Esophagus (tissue), 2 donors: ENCODE measurements around the gene CAPN10. TPM values are rescaled to one million over a fixed set of nuclear protein-coding genes. Genes with fewer than 3 reads are reported as not detected.

Source experiments
- H3K27ac ChIP-seq, 2 donors: one replicate each; pipeline ENCODE4 v1.5.1; 2013; ENCODE audit warnings: low read depth in 2 of 2, mild to moderate bottlenecking in 2 of 2, inconsistent platforms in 1 of 2, low read length in 1 of 2, moderate library complexity in 1 of 2
- H3K27me3 ChIP-seq, 2 donors: one replicate each; pipeline ENCODE4 v1.6.1; 2013; ENCODE audit warnings: low read length in 2 of 2, control low read depth in 1 of 2, mild to moderate bottlenecking in 1 of 2; ENCODE audit not compliant: insufficient read depth in 2 of 2, control insufficient read depth in 1 of 2
- H3K36me3 ChIP-seq, 2 donors: one replicate each; pipeline ENCODE4 v1.6.1; 2013; ENCODE audit warnings: low read length in 1 of 2; ENCODE audit not compliant: control insufficient read depth in 2 of 2, insufficient read depth in 2 of 2
- H3K4me1 ChIP-seq, 2 donors: one replicate each; pipeline ENCODE4 v1.6.1; 2013; ENCODE audit warnings: low read length in 1 of 2; ENCODE audit not compliant: control insufficient read depth in 2 of 2, insufficient read depth in 2 of 2
- H3K4me3 ChIP-seq, 2 donors: one replicate each; pipeline ENCODE4 v1.5.1; 2013; ENCODE audit warnings: low read length in 2 of 2, mild to moderate bottlenecking in 2 of 2, low read depth in 1 of 2, moderate library complexity in 1 of 2
- H3K9me3 ChIP-seq, 2 donors: one replicate each; pipeline ENCODE4 v1.6.1; 2013; ENCODE audit warnings: mild to moderate bottlenecking in 2 of 2, low read depth in 1 of 2, low read length in 1 of 2, moderate library complexity in 1 of 2; ENCODE audit not compliant: control insufficient read depth in 2 of 2, insufficient read depth in 1 of 2
- WGBS, 2 donors: extraction: QIAGEN DNeasy Blood & Tissue Kit; methylation state at CpG; one replicate each; pipeline ENCODE4 v1.1.7; 2013; 5-methylcytosine and 5-hydroxymethylcytosine counted together
- polyA plus RNA-seq, 2 donors: library from polyadenylated mRNA; stranded (reverse); fragments of 200-250 nt; gene quantifications; one replicate each; pipeline ENCODE4 v1.2.3, GENCODE V29; 2013
- donor health status: healthy with polysubstance abuse.
- donor health status: Bipolar disorder and iron deficiency.

CAPN10 gene
- polyA plus RNA-seq, 2 donors, result 17.5 to 28.4 TPM

DNA sequence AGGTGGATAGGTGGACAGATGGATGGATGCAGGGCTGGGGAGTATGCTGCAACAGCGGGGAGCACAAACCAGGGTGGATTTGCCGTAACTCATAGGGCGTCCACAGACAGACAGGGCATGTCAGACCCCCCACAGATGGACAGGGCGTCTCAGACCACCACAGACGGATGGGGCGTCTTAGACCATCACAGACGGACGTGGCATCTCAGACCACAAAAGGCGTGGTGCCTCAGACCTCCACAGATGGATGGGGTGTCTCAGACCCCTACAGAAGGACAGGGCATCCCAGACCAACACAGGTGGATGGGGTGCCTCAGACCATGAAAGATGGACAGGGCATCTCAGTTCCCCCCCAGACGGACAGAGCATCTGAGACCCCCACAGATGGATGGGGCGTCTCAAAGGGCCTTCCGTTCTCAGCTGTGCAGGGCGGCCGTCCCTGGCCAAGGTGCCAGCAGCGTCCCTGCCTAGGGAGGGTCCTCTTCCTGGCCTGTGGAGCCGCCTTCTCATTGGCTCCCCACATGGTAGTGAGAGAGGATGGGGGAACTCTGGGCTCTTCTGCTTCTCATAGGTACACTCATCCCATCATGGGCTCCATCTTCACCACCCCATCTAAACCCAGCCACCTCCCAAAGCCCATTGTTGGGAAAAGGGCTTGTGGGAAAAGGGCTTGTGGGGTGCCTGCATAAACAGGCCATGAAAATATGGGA lies 30.8 kb upstream of the CAPN10 start:
- no peak overlapping the region for H3K27ac ChIP-seq
- peaks cover 11 to 23% of the 10 kb centered on the region in 2 donors for H3K4me1 ChIP-seq

GRCh38 chr2:240556553-240557100 lies 29.9 kb upstream of the CAPN10 start:
- WGBS, 2 donors, result 50 to 55% methylated on average over 9 of the region's 9 CpGs
- peak overlapping the region in 1 of 2 donors; percentile 56 for H3K4me3 ChIP-seq
- H3K27me3 ChIP-seq, result no peaks in the 10 kb centered on the region
- no peaks in the 10 kb centered on the region for H3K9me3 ChIP-seq
- peaks cover 11 to 23% of the 10 kb centered on the region in 2 donors for H3K4me1 ChIP-seq
- peaks cover 4 to 8% of the 10 kb centered on the region in 2 donors for H3K36me3 ChIP-seq
- no peak overlapping the region for H3K27ac ChIP-seq

More for the DNA sequence above, 30.8 kb upstream of the CAPN10 start:
- no peaks in the 10 kb centered on the region for H3K27me3 ChIP-seq
- 95 to 96% methylated on average over 16 of the region's 16 CpGs for WGBS, 2 donors
- peaks cover 8 to 9% of the 10 kb centered on the region in 2 donors for H3K36me3 ChIP-seq
- no peaks in the 10 kb centered on the region for H3K9me3 ChIP-seq
- H3K4me3 ChIP-seq, result no peak overlapping the region

- peaks cover 2 to 8% of the 10 kb centered on the region in 2 donors for H3K36me3 ChIP-seq
- H3K4me1 ChIP-seq, result peaks cover 11 to 23% of the 10 kb centered on the region in 2 donors
- H3K27me3 ChIP-seq, result no peaks in the 10 kb centered on the region
- 26 to 29% methylated on average over 48 to 51 of the region's 51 CpGs for WGBS, 2 donors
- H3K27ac ChIP-seq, result no peak overlapping the region
- no peaks in the 10 kb centered on the region for H3K9me3 ChIP-seq
- H3K4me3 ChIP-seq, result peak overlapping the region; percentile 33 to 56
Observed at GRCh38 chr2:240557101-240557751, 29.3 kb upstream of the CAPN10 start.

DNA sequence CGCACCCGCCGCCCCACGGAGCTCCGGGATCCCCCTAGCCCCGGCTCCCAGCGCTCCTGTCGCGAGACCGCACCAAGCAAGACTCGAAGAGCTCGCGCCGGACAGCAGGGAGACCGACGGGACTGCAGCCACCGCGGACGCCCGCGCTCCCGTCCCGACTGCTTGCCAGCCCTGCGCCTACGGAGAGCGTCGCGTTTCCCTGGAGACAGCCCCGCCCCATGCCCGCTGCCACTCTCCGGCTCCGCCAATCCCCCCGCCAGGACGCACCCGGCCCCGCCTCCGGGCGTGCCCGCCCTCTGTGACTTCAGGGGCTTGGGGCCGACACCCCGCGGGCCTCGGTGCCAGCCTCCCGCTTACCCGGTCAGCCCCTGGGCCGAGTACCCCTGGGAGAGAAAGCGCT lies 28.7 kb upstream of the CAPN10 start, which contains the start of gene ANKMY1:
ANKMY1 (minus strand) TSS at position 181 of the 400 bp plus-strand sequence. CDS start 653 bp downstream, outside the sequence.
- peak within 1 kb of the TSS; percentile 33 to 56 for H3K4me3 ChIP-seq
- H3K4me1 ChIP-seq, result peaks cover 11 to 23% of the 10 kb centered on the region in 2 donors
- WGBS, 2 donors, result 5 to 7% methylated on average over 22 to 47 of the region's 47 CpGs
- no peaks in the 10 kb centered on the region for H3K9me3 ChIP-seq
- H3K27ac ChIP-seq, result no peak within 1 kb of the TSS
- no peaks in the 10 kb centered on the region for H3K27me3 ChIP-seq
- peaks cover 2 to 7% of the 10 kb centered on the region in 2 donors for H3K36me3 ChIP-seq

GRCh38 chr2:240558236-240558761 lies 28.2 kb upstream of the CAPN10 start:
- WGBS, 2 donors, result 82 to 83% methylated on average over 18 of the region's 18 CpGs
- Histone ChIP-seq H3K4me1 (peaks cover 11 to 24% of the 10 kb centered on the region in 2 donors), H3K4me3 (peak overlapping the region in 1 of 2 donors; percentile 56)

GRCh38 chr2:240559286-240559685 lies 27.2 kb upstream of the CAPN10 start:
- Histone ChIP-seq H3K4me3 (peak overlapping the region in 1 of 2 donors; percentile 74), H3K4me1 (peaks cover 11 to 26% of the 10 kb centered on the region in 2 donors), H3K36me3 (no peaks in the 10 kb centered on the region), H3K9me3 (no peaks in the 10 kb centered on the region), H3K27ac (no peak overlapping the region), H3K27me3 (no peaks in the 10 kb centered on the region)
- 88% methylated on average over 3 of the region's 3 CpGs for WGBS, 2 donors

More at GRCh38 chr2:240558236-240558761, 28.2 kb upstream of the CAPN10 start:
- Histone ChIP-seq H3K9me3 (no peaks in the 10 kb centered on the region), H3K27ac (no peak overlapping the region), H3K27me3 (no peaks in the 10 kb centered on the region), H3K36me3 (peaks cover under 1 to 2% of the 10 kb centered on the region in 2 donors)

- Histone ChIP-seq H3K36me3 (no peaks in the 10 kb centered on the region), H3K4me3 (peak within 1 kb of the TSS; percentile 70 to 74), H3K27ac (peak within 1 kb of the TSS; percentile 98 to 99), H3K9me3 (no peaks in the 10 kb centered on the region), H3K4me1 (peaks cover 11 to 31% of the 10 kb centered on the region in 2 donors), H3K27me3 (no peaks in the 10 kb centered on the region)
- 0 to 1% methylated on average over 24 to 39 of the region's 39 CpGs for whole genome bisulfite sequencing, 2 donors
Observed at GRCh38 chr2:240560084-240560479, 26.5 kb upstream of the CAPN10 start, which contains the start of gene DUSP28. DUSP28 (plus strand) TSS chr2:240560357; CDS start chr2:240560685, 328 bp downstream.

GRCh38 chr2:240560480-240561324 lies 25.8 kb upstream of the CAPN10 start:
- peak overlapping the region; percentile 98 to 99 for H3K27ac ChIP-seq
- peaks cover 15 to 37% of the 10 kb centered on the region in 2 donors for H3K4me1 ChIP-seq
- no peaks in the 10 kb centered on the region for H3K27me3 ChIP-seq
- H3K36me3 ChIP-seq, result no peaks in the 10 kb centered on the region
- 0% methylated on average over 75 to 101 of the region's 101 CpGs for WGBS, 2 donors
- no peaks in the 10 kb centered on the region for H3K9me3 ChIP-seq
- peak overlapping the region; percentile 70 to 74 for H3K4me3 ChIP-seq
